Measurements from ENCODE around the gene LARP1.
"Not testable (repeated sequence)": the region's sequence is repeated elsewhere in the genome, so short reads cannot be mapped to it uniquely, and the experiment has no call there.

LARP1 gene

GRCh38 chr5:154819546-154819945 lies 64.4 kb downstream of the LARP1 start:
- no peak overlapping the region for H3K4me3 ChIP-seq
- no peaks in the 10 kb centered on the region for H3K4me1 ChIP-seq
- no peaks in the 10 kb centered on the region for H3K27me3 ChIP-seq (ENCODE audit: low read depth)
- H3K9me3 ChIP-seq = no peaks in the 10 kb centered on the region
- in situ Hi-C loops (cut with MboI; ENCODE audit: low sequenced_read_pairs) = no loop called here
- peaks cover 50% of the 10 kb centered on the region for H3K36me3 ChIP-seq (replicated peaks)
- DNase-seq (ENCODE audit: low spot score in 2 of 2) = no peak

- H3K4me3 ChIP-seq = no peak overlapping the region
- in situ Hi-C loops (cut with MboI; ENCODE audit: low sequenced_read_pairs) = no loop called here
- no peaks in the 10 kb centered on the region for H3K4me1 ChIP-seq
- peaks cover 44% of the 10 kb centered on the region for H3K36me3 ChIP-seq (replicated peaks)
- no peak for DNase-seq (ENCODE audit: low spot score in 2 of 2)
- no peaks in the 10 kb centered on the region for H3K9me3 ChIP-seq
- H3K27me3 ChIP-seq (ENCODE audit: low read depth) = no peaks in the 10 kb centered on the region
These were observed 65.2 kb downstream of the LARP1 start for GRCh38 chr5:154820383-154820782.

- H3K9me3 ChIP-seq; DNase-seq (ENCODE audit: low spot score in 2 of 2); H3K27me3 ChIP-seq (ENCODE audit: low read depth); H3K4me3 ChIP-seq; H3K4me1 ChIP-seq; in situ Hi-C loops (cut with MboI; ENCODE audit: low sequenced_read_pairs): not testable (repeated sequence)
- H3K36me3 ChIP-seq (replicated peaks) = peaks cover 20% of the 10 kb centered on the region
These were observed 67.7 kb downstream of the LARP1 start for GRCh38 chr5:154822896-154823295.

- no peak for DNase-seq (ENCODE audit: low spot score in 2 of 2)
- Histone ChIP-seq H3K4me3 (no peak overlapping the region), H3K4me1 (no peaks in the 10 kb centered on the region), H3K27me3 (ENCODE audit: low read depth) (no peaks in the 10 kb centered on the region), H3K9me3 (no peaks in the 10 kb centered on the region), H3K36me3 (replicated peaks) (peaks cover 15% of the 10 kb centered on the region)
- in situ Hi-C loops (cut with MboI; ENCODE audit: low sequenced_read_pairs) = no loop called here
These were observed 68.4 kb downstream of the LARP1 start for GRCh38 chr5:154823605-154824004.

- no peaks in the 10 kb centered on the region for H3K4me1 ChIP-seq
- no peaks in the 10 kb centered on the region for H3K9me3 ChIP-seq
- peaks cover 15% of the 10 kb centered on the region for H3K36me3 ChIP-seq (replicated peaks)
- no peaks in the 10 kb centered on the region for H3K27me3 ChIP-seq (ENCODE audit: low read depth)
- in situ Hi-C loops (cut with MboI; ENCODE audit: low sequenced_read_pairs) = no loop called here
- DNase-seq (ENCODE audit: low spot score in 2 of 2) = no peak
- H3K4me3 ChIP-seq = no peak overlapping the region
These were observed 68.9 kb downstream of the LARP1 start for GRCh38 chr5:154824070-154824469.

- no peak for DNase-seq (ENCODE audit: low spot score in 2 of 2)
- H3K4me3 ChIP-seq = no peak overlapping the region
- H3K36me3 ChIP-seq (replicated peaks) = peaks cover 19% of the 10 kb centered on the region
- H3K4me1 ChIP-seq = no peaks in the 10 kb centered on the region
- H3K9me3 ChIP-seq = no peaks in the 10 kb centered on the region
- no peaks in the 10 kb centered on the region for H3K27me3 ChIP-seq (ENCODE audit: low read depth)
- in situ Hi-C loops (cut with MboI; ENCODE audit: low sequenced_read_pairs) = no loop called here
These were observed 74.0 kb downstream of the LARP1 start for GRCh38 chr5:154829181-154829588.

GRCh38 chr5:154829589-154830218 lies 74.5 kb downstream of the LARP1 start:
- Histone ChIP-seq H3K4me1 (no peaks in the 10 kb centered on the region), H3K27me3 (ENCODE audit: low read depth) (no peaks in the 10 kb centered on the region), H3K9me3 (no peaks in the 10 kb centered on the region), H3K4me3 (no peak overlapping the region), H3K36me3 (replicated peaks) (peaks cover 19% of the 10 kb centered on the region)
- no peak for DNase-seq (ENCODE audit: low spot score in 2 of 2)
- in situ Hi-C loops (cut with MboI; ENCODE audit: low sequenced_read_pairs) = no loop called here

- no peaks in the 10 kb centered on the region for H3K9me3 ChIP-seq
- no peak for DNase-seq (ENCODE audit: low spot score in 2 of 2)
- H3K36me3 ChIP-seq (replicated peaks) = peaks cover 19% of the 10 kb centered on the region
- in situ Hi-C loops (cut with MboI; ENCODE audit: low sequenced_read_pairs) = no loop called here
- H3K27me3 ChIP-seq (ENCODE audit: low read depth) = no peaks in the 10 kb centered on the region
- H3K4me1 ChIP-seq = no peaks in the 10 kb centered on the region
- no peak overlapping the region for H3K4me3 ChIP-seq
These were observed 75.0 kb downstream of the LARP1 start for GRCh38 chr5:154830219-154830595.

GRCh38 chr5:154830596-154830995 lies 75.4 kb downstream of the LARP1 start:
- Histone ChIP-seq H3K27me3 (ENCODE audit: low read depth) (no peaks in the 10 kb centered on the region), H3K36me3 (replicated peaks) (peaks cover 19% of the 10 kb centered on the region), H3K4me3 (no peak overlapping the region), H3K9me3 (no peaks in the 10 kb centered on the region), H3K4me1 (no peaks in the 10 kb centered on the region)
- in situ Hi-C loops (cut with MboI; ENCODE audit: low sequenced_read_pairs) = no loop called here
- no peak for DNase-seq (ENCODE audit: low spot score in 2 of 2)

GRCh38 chr5:154831451-154831850 lies 76.3 kb downstream of the LARP1 start:
- DNase-seq (ENCODE audit: low spot score in 2 of 2) = no peak
- in situ Hi-C loops (cut with MboI; ENCODE audit: low sequenced_read_pairs) = no loop called here

GRCh38 chr5:154832804-154833203 lies 77.6 kb downstream of the LARP1 start:
- peaks cover 19% of the 10 kb centered on the region for H3K36me3 ChIP-seq (replicated peaks)

More at GRCh38 chr5:154831451-154831850, 76.3 kb downstream of the LARP1 start:
- Histone ChIP-seq H3K4me3 (no peak overlapping the region), H3K27me3 (ENCODE audit: low read depth) (no peaks in the 10 kb centered on the region), H3K9me3 (no peaks in the 10 kb centered on the region), H3K4me1 (no peaks in the 10 kb centered on the region), H3K36me3 (replicated peaks) (peaks cover 19% of the 10 kb centered on the region)

GRCh38 chr5:154834053-154834452 lies 78.9 kb downstream of the LARP1 start:
- H3K4me3 ChIP-seq = no peak overlapping the region
- peaks cover 19% of the 10 kb centered on the region for H3K36me3 ChIP-seq (replicated peaks)
- DNase-seq (ENCODE audit: low spot score in 2 of 2) = no peak
- H3K27me3 ChIP-seq (ENCODE audit: low read depth) = no peaks in the 10 kb centered on the region
- in situ Hi-C loops (cut with MboI; ENCODE audit: low sequenced_read_pairs) = no loop called here
- H3K9me3 ChIP-seq = no peaks in the 10 kb centered on the region
- H3K4me1 ChIP-seq = no peaks in the 10 kb centered on the region

More at GRCh38 chr5:154832804-154833203, 77.6 kb downstream of the LARP1 start:
- H3K4me1 ChIP-seq; H3K27me3 ChIP-seq (ENCODE audit: low read depth); H3K4me3 ChIP-seq; DNase-seq (ENCODE audit: low spot score in 2 of 2); in situ Hi-C loops (cut with MboI; ENCODE audit: low sequenced_read_pairs); H3K9me3 ChIP-seq: not testable (repeated sequence)

- H3K4me3 ChIP-seq; H3K4me1 ChIP-seq; in situ Hi-C loops (cut with MboI; ENCODE audit: low sequenced_read_pairs); H3K9me3 ChIP-seq; H3K27me3 ChIP-seq (ENCODE audit: low read depth); DNase-seq (ENCODE audit: low spot score in 2 of 2): not testable (repeated sequence)
- peaks cover 15% of the 10 kb centered on the region for H3K36me3 ChIP-seq (replicated peaks)
These were observed 80.5 kb downstream of the LARP1 start for GRCh38 chr5:154835701-154836052.

GRCh38 chr5:154836225-154836624 lies 81.0 kb downstream of the LARP1 start:
- no peaks in the 10 kb centered on the region for H3K9me3 ChIP-seq

More at GRCh38 chr5:154836225-154836624, 81.0 kb downstream of the LARP1 start:
- H3K4me3 ChIP-seq = no peak overlapping the region
- no peaks in the 10 kb centered on the region for H3K4me1 ChIP-seq
- no peak for DNase-seq (ENCODE audit: low spot score in 2 of 2)
- in situ Hi-C loops (cut with MboI; ENCODE audit: low sequenced_read_pairs) = no loop called here
- H3K36me3 ChIP-seq (replicated peaks) = peaks cover 13% of the 10 kb centered on the region
- H3K27me3 ChIP-seq (ENCODE audit: low read depth) = no peaks in the 10 kb centered on the region

Measured in HAP-1 (cell line).